ENCODE data around the gene IL6ST. TPM values are rescaled to one million over a fixed set of nuclear protein-coding genes. Genes with fewer than 3 reads are reported as not detected.

Gene IL6ST
- total RNA-seq, 2 donors from 2014 or later: 186 to 228 TPM

DNA sequence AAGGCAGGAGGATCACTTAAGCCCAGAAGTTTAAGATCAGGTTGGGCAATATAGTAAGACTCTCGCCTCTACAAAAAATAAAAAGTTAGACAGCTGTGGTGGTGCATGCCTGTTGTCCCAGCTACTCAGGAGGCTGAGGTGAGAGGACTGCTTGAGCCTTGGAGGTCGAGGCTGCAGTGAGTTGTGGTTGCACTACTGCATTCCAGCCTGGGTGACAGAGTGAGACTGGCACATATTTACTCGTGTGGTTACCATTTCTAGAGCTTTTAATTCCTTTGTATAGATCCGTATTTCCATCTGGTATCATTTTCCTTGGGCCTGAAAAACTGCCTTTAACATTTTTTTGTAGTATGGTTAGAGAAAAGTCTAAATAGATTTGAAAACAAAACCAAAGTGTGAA is 7.8 kb downstream of the IL6ST start:
- no peak for TF ChIP-seq POLR2AphosphoS5 (IDR thresholded peaks at IDR 0.05)
- intact Hi-C loops (cut with DNase I): loop anchor here (10.0 kb wide), 1 partner anchor 272 kb away; the partner anchor contains the start of gene SLC38A9
- Histone ChIP-seq H3K27ac (no peak overlapping the region), H3K9me3 (no peaks in the 10 kb centered on the region), H3K4me3 (no peak overlapping the region), H3K36me3 (no peaks in the 10 kb centered on the region), H3K27me3 (replicated peaks; ENCODE audit: insufficient read depth) (no peaks in the 10 kb centered on the region), H3K4me1 (replicated peaks) (peaks cover 3% of the 10 kb centered on the region)
- DNase-seq (ENCODE audit: low spot score): no peak
- 88% methylated on average over 4 of the region's 4 CpGs for WGBS

DNA sequence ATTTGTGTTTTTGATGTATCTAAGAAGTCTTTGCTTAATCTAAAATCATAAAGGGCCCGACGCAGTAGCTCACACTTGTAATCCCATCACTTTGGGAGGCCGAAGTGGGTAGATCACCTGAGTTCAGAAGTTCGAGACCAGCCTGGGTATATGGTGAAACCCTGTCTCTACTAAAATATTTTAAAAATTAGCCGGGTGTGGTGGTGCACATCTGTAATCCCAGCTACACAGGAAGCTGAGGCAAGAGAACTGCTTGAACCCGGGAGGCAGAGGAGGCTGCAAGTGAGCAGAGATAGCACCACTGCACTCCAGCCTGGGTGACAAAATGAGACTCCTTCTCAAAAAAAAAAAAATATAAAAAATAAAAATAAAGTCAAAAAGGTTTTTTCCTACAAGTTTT is 9.6 kb downstream of the IL6ST start:
- H3K4me3 ChIP-seq: no peak overlapping the region
- DNase-seq (ENCODE audit: low spot score): no peak
- no peak overlapping the region for H3K27ac ChIP-seq
- WGBS: 90% methylated on average over 6 of the region's 6 CpGs
- intact Hi-C loops (cut with DNase I): loop anchor here (10.0 kb wide), 1 partner anchor 270 kb away; the partner anchor contains the start of gene SLC38A9
- no peaks in the 10 kb centered on the region for H3K27me3 ChIP-seq (replicated peaks; ENCODE audit: insufficient read depth)
- TF ChIP-seq, protein P1, sequence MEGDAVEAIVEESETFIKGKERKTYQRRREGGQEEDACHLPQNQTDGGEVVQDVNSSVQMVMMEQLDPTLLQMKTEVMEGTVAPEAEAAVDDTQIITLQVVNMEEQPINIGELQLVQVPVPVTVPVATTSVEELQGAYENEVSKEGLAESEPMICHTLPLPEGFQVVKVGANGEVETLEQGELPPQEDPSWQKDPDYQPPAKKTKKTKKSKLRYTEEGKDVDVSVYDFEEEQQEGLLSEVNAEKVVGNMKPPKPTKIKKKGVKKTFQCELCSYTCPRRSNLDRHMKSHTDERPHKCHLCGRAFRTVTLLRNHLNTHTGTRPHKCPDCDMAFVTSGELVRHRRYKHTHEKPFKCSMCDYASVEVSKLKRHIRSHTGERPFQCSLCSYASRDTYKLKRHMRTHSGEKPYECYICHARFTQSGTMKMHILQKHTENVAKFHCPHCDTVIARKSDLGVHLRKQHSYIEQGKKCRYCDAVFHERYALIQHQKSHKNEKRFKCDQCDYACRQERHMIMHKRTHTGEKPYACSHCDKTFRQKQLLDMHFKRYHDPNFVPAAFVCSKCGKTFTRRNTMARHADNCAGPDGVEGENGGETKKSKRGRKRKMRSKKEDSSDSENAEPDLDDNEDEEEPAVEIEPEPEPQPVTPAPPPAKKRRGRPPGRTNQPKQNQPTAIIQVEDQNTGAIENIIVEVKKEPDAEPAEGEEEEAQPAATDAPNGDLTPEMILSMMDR (IDR thresholded peaks at IDR 0.05): no peak
- no peak for TF ChIP-seq POLR2A (IDR thresholded peaks at IDR 0.05)
- no peak for TF ChIP-seq POLR2AphosphoS5 (IDR thresholded peaks at IDR 0.05)
- H3K36me3 ChIP-seq: no peaks in the 10 kb centered on the region
- H3K4me1 ChIP-seq (replicated peaks): peaks cover 3% of the 10 kb centered on the region
- no peaks in the 10 kb centered on the region for H3K9me3 ChIP-seq

DNA sequence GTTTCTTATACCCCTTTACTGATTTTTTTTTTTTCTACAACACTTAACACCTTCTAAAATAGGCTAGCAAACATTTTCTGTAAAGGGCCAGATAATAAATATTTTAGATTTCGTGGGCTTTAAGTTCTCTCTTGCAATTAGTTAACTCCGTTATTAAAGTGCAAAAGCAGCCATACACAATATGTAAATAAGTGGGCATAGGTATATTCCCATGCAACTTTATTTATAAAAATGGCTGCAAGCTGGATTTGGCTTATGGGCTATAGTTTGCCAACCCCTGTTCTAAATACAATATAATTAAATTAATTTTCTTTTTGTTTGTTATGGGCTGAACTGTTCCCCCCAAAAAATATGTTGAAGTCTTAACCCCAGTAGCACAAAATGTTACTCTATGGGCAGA is 10.8 kb downstream of the IL6ST start:
- DNase-seq (ENCODE audit: low spot score): no peak
- Histone ChIP-seq H3K27me3 (replicated peaks; ENCODE audit: insufficient read depth) (no peaks in the 10 kb centered on the region), H3K4me3 (no peak overlapping the region), H3K9me3 (no peaks in the 10 kb centered on the region), H3K4me1 (replicated peaks) (peaks cover 3% of the 10 kb centered on the region), H3K36me3 (no peaks in the 10 kb centered on the region), H3K27ac (no peak overlapping the region)
- intact Hi-C loops (cut with DNase I): loop anchor here (5.0 to 10.0 kb wide), 2 partner anchors 218 to 269 kb away; partner anchors contain the start of gene SLC38A9
- no peak for TF ChIP-seq POLR2A (IDR thresholded peaks at IDR 0.05)
- no peak for TF ChIP-seq POLR2AphosphoS5 (IDR thresholded peaks at IDR 0.05)
- TF ChIP-seq, protein P1 (IDR thresholded peaks at IDR 0.05): no peak
- WGBS: 85% methylated on average over 2 of the region's 2 CpGs

DNA sequence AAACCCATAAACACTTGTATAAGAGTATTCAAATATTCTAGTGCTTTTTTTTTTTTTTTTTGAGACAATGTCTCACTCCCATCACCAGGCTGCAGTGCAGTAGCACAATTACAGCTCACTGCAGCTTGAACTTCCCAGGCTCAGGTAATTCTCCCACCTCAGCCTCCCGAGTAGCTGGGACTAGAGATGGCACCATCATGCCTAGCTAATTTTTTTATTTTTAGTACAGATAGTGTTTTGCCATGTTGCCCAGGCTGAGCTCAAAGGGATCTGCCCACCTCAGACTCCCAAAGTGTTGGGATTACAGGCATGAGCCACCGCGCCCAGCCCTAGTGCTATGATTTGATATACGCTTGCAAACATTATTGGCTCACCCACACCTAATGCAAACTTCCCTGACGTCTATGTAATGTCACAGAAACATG is 11.8 kb downstream of the IL6ST start:
- WGBS: 37% methylated on average over 5 of the region's 5 CpGs
- intact Hi-C loops (cut with DNase I): loop anchor here (5.0 to 10.0 kb wide), 2 partner anchors 219 to 268 kb away; partner anchors contain the start of gene SLC38A9
- no peak overlapping the region for H3K4me3 ChIP-seq
- H3K9me3 ChIP-seq: no peaks in the 10 kb centered on the region
- H3K36me3 ChIP-seq: no peaks in the 10 kb centered on the region
- no peak for TF ChIP-seq POLR2A (IDR thresholded peaks at IDR 0.05)
- TF ChIP-seq, protein P1 (IDR thresholded peaks at IDR 0.05): peak in 3 of 4 experiments; percentile 10 to 33 (median 33)
- no peak for TF ChIP-seq POLR2AphosphoS5 (IDR thresholded peaks at IDR 0.05)
- DNase-seq (ENCODE audit: low spot score): no peak
- H3K27ac ChIP-seq: no peak overlapping the region
- H3K4me1 ChIP-seq (replicated peaks): peaks cover 3% of the 10 kb centered on the region
- H3K27me3 ChIP-seq (replicated peaks; ENCODE audit: insufficient read depth): no peaks in the 10 kb centered on the region

DNA sequence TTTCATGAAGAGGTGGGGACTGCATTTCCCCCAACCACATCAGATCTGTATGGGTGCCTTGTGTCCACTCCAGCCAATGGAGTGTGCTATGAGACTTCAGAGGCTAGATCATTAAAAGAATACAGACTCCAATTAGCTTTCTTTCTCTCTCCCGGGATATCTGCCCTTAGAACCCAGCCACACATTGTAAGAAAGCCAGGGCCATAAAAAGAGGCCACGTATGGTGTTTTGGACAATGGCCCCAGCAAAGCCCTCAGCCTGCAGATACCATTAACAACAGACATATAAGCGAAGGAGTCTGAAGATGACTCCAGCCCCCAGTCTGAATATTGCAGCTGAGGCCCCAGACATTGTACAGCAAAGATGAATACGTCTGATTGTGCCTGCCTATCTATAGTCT is 21.5 kb downstream of the IL6ST start:
- Histone ChIP-seq H3K36me3 (no peaks in the 10 kb centered on the region), H3K4me1 (replicated peaks) (no peaks in the 10 kb centered on the region), H3K27ac (no peak overlapping the region), H3K27me3 (replicated peaks; ENCODE audit: insufficient read depth) (no peaks in the 10 kb centered on the region), H3K4me3 (no peak overlapping the region), H3K9me3 (no peaks in the 10 kb centered on the region)
- WGBS: 67% methylated on average over 4 of the region's 4 CpGs
- DNase-seq (ENCODE audit: low spot score): no peak
- intact Hi-C loops (cut with DNase I): no loop called here
- TF ChIP-seq, protein P1 (IDR thresholded peaks at IDR 0.05): no peak
- TF ChIP-seq POLR2AphosphoS5 (IDR thresholded peaks at IDR 0.05) (no peak), POLR2A (IDR thresholded peaks at IDR 0.05) (no peak)

All from prostate gland (tissue), 2 donors.